ENCODE measurements around the gene NEDD8.

NEDD8 gene

DNA sequence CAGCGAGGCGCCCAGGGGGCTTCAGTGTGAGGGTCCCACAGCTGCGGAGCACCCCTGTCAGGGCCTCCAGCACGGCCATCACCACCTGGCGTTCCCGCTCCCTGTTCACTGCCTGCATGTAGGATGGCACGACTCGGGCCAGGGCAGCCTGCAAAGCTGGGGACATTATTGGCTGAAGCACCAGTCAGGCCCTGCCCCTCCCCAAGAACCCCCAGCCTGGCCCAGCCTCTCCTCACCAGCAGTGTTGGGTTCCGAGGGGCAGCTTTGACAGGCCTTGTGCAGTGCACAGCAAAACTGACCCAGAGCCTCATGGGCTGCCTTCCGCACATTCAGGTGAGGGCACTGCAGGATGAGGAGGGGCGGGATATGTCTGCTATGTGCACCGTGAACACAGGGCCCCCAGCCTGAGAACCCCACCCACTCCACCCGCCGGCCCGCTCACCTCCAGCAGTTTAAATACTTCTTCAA, 49.1 kb downstream of the NEDD8 start:
- H4K20me1 ChIP-seq (ENCODE audit: insufficient read depth, low read length), result peaks cover 23% of the 10 kb centered on the region; the same call in 1 of the 2 replicates
- peaks cover 89% of the 10 kb centered on the region for H3K36me3 ChIP-seq (ENCODE audit: insufficient read depth, low read length)
- no peak overlapping the region for H2AFZ ChIP-seq (ENCODE audit: low read depth, low read length)
- no peak overlapping the region for H3K4me2 ChIP-seq (ENCODE audit: insufficient read depth, low read length)
- H3K27ac ChIP-seq (ENCODE audit: low read length), result no peak overlapping the region
- no peak for DNase-seq
- no peak overlapping the region for H3K4me3 ChIP-seq (ENCODE audit: low read depth in 1 of 2, low read length in 2 of 2)
- TF ChIP-seq EZH2 (IDR thresholded peaks at IDR 0.05; ENCODE audit: borderline replicate concordance, low read depth, low read length, severe bottlenecking), result no peak
- TF ChIP-seq, protein P1, sequence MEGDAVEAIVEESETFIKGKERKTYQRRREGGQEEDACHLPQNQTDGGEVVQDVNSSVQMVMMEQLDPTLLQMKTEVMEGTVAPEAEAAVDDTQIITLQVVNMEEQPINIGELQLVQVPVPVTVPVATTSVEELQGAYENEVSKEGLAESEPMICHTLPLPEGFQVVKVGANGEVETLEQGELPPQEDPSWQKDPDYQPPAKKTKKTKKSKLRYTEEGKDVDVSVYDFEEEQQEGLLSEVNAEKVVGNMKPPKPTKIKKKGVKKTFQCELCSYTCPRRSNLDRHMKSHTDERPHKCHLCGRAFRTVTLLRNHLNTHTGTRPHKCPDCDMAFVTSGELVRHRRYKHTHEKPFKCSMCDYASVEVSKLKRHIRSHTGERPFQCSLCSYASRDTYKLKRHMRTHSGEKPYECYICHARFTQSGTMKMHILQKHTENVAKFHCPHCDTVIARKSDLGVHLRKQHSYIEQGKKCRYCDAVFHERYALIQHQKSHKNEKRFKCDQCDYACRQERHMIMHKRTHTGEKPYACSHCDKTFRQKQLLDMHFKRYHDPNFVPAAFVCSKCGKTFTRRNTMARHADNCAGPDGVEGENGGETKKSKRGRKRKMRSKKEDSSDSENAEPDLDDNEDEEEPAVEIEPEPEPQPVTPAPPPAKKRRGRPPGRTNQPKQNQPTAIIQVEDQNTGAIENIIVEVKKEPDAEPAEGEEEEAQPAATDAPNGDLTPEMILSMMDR (IDR thresholded peaks at IDR 0.05; ENCODE audit: borderline replicate concordance, extremely low read depth, low read length, poor library complexity, severe bottlenecking), result no peak
- peaks cover 15% of the 10 kb centered on the region for H3K4me1 ChIP-seq (ENCODE audit: insufficient read depth, low read length)
- H3K27me3 ChIP-seq (ENCODE audit: insufficient read depth, low read length, poor library complexity), result no peaks in the 10 kb centered on the region
- peaks cover 16% of the 10 kb centered on the region; the same call in 1 of the 2 replicates for H3K79me2 ChIP-seq (ENCODE audit: insufficient read depth, low read length)
- ATAC-seq (ENCODE audit: insufficient read depth, low read depth), result no peak
- no peak overlapping the region for H3K9ac ChIP-seq (ENCODE audit: low read depth, low read length)
- H3K9me3 ChIP-seq (ENCODE audit: insufficient read depth, low read length, severe bottlenecking), result no peaks in the 10 kb centered on the region

DNA sequence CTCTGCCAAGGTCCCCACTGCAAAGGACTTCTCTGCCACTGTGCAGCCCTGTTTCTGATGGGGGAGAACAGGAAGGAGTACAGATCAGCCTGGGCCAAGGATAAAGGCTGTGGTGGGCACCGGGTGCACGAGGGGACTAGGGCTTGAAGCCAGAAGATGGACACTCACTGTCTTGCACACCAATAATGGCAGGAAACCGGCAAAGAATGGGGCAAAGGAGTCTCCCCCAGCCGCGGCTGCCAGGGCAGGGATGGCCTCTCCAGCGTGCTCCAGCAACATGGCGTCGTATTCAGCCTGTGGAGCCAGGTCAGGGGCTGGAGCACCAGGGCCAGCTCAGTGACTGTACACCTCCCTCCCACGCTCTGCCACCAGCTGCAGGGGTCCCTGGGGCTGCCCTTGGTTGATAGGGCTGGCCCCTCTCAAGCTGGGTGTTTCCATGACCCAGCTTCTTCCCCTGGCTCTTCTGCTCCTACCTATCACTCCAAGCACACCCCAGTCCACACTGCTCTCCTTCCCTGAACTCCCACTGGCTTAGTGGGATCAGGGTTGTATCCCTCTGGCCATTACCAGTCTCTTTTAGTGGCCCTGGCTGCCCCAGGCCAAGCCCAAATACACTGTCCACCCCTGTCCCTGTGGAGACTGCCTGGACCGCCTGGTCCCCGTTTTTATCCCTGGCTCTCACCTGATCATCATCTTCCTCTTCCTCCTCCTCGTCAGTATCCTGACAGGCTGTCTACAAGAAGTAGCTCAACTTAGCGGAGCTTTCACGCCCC, 49.9 kb downstream of the NEDD8 start:
- H3K4me2 ChIP-seq (ENCODE audit: insufficient read depth, low read length), result no peak overlapping the region
- H3K4me3 ChIP-seq (ENCODE audit: low read depth in 1 of 2, low read length in 2 of 2), result no peak overlapping the region
- H4K20me1 ChIP-seq (ENCODE audit: insufficient read depth, low read length), result peaks cover 23% of the 10 kb centered on the region; the same call in 1 of the 2 replicates
- H3K36me3 ChIP-seq (ENCODE audit: insufficient read depth, low read length), result peaks cover 89% of the 10 kb centered on the region
- H3K27me3 ChIP-seq (ENCODE audit: insufficient read depth, low read length, poor library complexity), result no peaks in the 10 kb centered on the region
- H3K27ac ChIP-seq (ENCODE audit: low read length), result no peak overlapping the region
- no peak overlapping the region for H2AFZ ChIP-seq (ENCODE audit: low read depth, low read length)
- DNase-seq (no peak), ATAC-seq (ENCODE audit: insufficient read depth, low read depth) (0 out of 3 replicates have a peak, but pooled peaks have one; percentile 8)
- TF ChIP-seq, protein P1 (IDR thresholded peaks at IDR 0.05; ENCODE audit: borderline replicate concordance, extremely low read depth, low read length, poor library complexity, severe bottlenecking), result no peak
- TF ChIP-seq EZH2 (IDR thresholded peaks at IDR 0.05; ENCODE audit: borderline replicate concordance, low read depth, low read length, severe bottlenecking), result no peak
- H3K9me3 ChIP-seq (ENCODE audit: insufficient read depth, low read length, severe bottlenecking), result no peaks in the 10 kb centered on the region
- no peak overlapping the region for H3K9ac ChIP-seq (ENCODE audit: low read depth, low read length)
- peaks cover 9% of the 10 kb centered on the region; the same call in 1 of the 2 replicates for H3K79me2 ChIP-seq (ENCODE audit: insufficient read depth, low read length)
- H3K4me1 ChIP-seq (ENCODE audit: insufficient read depth, low read length), result peaks cover 8% of the 10 kb centered on the region

DNA sequence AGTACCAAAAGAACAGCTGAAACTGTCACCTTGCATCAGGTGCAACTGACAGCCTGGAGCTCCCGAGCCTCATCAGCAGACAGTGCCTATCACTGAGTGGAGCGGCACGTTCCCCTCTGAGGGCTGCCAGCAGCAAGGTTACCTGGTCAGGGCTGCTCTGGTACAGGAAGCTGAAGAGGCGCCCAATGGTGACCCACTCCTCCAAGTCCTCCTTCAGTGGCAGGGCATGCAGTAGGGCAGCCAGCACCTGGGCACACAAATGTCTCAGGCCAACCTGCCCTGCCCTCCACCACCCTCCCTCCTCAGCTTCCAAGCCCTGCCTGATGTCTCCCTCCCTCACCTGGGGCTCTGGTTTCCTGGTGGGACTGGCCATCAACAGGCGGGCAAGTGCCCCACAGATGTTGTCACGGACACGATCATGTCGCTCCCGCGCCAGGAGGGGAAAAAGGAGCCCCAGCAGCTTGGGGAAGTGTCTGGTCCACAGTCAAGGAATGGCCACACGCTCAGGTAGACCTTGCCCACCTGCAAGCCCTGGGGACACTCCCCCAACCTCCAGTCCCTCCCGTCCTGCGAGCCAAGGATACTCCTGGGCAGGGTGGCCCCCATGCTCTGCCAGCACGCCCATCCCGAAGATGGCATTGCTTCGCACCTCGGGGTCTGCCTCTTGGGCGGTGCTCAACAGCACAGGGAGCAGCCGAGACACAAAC, 50.6 kb downstream of the NEDD8 start:
- peaks cover 82% of the 10 kb centered on the region for H3K36me3 ChIP-seq (ENCODE audit: insufficient read depth, low read length)
- DNase-seq, result no peak

More for the DNA sequence above, 50.6 kb downstream of the NEDD8 start:
- TF ChIP-seq, protein P1 (IDR thresholded peaks at IDR 0.05; ENCODE audit: borderline replicate concordance, extremely low read depth, low read length, poor library complexity, severe bottlenecking), result no peak
- no peak for TF ChIP-seq EZH2 (IDR thresholded peaks at IDR 0.05; ENCODE audit: borderline replicate concordance, low read depth, low read length, severe bottlenecking)
- Histone ChIP-seq H3K9me3 (ENCODE audit: insufficient read depth, low read length, severe bottlenecking) (no peaks in the 10 kb centered on the region), H2AFZ (ENCODE audit: low read depth, low read length) (no peak overlapping the region), H4K20me1 (ENCODE audit: insufficient read depth, low read length) (peaks cover 15% of the 10 kb centered on the region; the same call in 1 of the 2 replicates), H3K79me2 (ENCODE audit: insufficient read depth, low read length) (peaks cover under 1% of the 10 kb centered on the region; the same call in 1 of the 2 replicates), H3K4me2 (ENCODE audit: insufficient read depth, low read length) (no peak overlapping the region), H3K4me1 (ENCODE audit: insufficient read depth, low read length) (no peaks in the 10 kb centered on the region; the same call in 1 of the 2 replicates), H3K9ac (ENCODE audit: low read depth, low read length) (no peak overlapping the region), H3K27ac (ENCODE audit: low read length) (no peak overlapping the region), H3K27me3 (ENCODE audit: insufficient read depth, low read length, poor library complexity) (no peaks in the 10 kb centered on the region), H3K4me3 (ENCODE audit: low read depth in 1 of 2, low read length in 2 of 2) (no peak overlapping the region)
- ATAC-seq (ENCODE audit: insufficient read depth, low read depth), result no peak
